Cardiac fibroblast (primary cell): ENCODE results near the gene SYNE4.

Experiments used
- DNase-seq, 2 donors: peaks; one replicate each; pipeline versions ENCODE4 v3.0.0 to v3.0.0-alpha.2; 2010; ENCODE audit warnings: low read depth in 2 of 2
- H3K4me3 ChIP-seq, 2 donors: replicated peaks in 1 of 2; 1 replicate in 1 of 2; 2 replicates in 1 of 2; pipeline ENCODE4 v1.5.1; 2011; ENCODE audit warnings: low read depth in 2 of 2, low read length in 2 of 2, mild to moderate bottlenecking in 2 of 2, moderate library complexity in 1 of 2
- TF ChIP-seq, protein P1 (sequence below): IDR thresholded peaks from one replicate; pipeline ENCODE4 v1.5.1; 2011; ENCODE audit warnings: low read depth, mild to moderate bottlenecking, low read length, inconsistent platforms

SYNE4 gene

DNA sequence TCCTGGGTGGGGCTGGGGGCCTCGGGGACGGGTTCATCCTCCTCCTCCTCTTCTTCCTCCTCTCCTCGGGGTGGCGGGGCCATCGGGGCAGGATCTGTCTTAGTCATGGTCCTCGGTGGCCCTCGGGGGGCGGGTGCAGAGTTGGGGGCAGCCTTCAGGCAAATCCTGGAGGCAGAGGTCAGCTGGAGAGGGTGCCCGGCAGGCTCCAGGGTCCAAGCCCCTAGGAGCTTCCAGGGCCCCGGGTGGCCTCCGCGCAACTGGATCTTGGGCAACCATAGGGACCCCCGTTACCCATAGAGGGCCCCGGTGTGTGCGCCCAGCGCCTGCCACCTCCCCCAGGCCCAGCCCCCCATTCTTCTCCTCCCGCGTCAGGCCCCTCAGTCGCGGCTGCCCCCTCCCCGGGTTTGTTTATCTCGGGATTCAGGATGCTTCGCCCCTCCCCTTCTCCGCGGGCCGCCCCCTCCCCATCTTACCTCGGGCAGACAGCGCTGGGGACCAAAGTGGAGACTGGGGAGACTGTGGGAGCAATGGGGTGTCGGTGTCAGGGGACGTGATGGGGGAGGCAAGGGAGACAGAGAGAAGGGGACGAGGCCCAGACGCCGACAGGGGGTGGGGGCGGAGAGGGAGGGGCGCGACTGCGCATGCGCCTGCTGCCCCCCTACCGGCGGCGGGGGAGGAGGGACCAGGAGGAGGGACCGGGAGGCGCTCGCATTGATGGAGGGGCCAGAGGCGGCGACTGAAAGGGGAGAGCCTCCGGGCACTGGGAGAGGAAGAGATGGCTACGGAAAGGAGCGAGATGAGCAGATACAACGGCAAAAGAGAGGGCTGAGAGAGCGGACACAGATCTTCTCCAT lies 23.9 kb upstream of the SYNE4 start, which contains the start of gene CLIP3:
Gene CLIP3, minus strand, starts transcription at position 623 of the 854 bp plus-strand sequence. Its CDS starts 516 bp downstream, at position 107.
- TF ChIP-seq, protein P1, sequence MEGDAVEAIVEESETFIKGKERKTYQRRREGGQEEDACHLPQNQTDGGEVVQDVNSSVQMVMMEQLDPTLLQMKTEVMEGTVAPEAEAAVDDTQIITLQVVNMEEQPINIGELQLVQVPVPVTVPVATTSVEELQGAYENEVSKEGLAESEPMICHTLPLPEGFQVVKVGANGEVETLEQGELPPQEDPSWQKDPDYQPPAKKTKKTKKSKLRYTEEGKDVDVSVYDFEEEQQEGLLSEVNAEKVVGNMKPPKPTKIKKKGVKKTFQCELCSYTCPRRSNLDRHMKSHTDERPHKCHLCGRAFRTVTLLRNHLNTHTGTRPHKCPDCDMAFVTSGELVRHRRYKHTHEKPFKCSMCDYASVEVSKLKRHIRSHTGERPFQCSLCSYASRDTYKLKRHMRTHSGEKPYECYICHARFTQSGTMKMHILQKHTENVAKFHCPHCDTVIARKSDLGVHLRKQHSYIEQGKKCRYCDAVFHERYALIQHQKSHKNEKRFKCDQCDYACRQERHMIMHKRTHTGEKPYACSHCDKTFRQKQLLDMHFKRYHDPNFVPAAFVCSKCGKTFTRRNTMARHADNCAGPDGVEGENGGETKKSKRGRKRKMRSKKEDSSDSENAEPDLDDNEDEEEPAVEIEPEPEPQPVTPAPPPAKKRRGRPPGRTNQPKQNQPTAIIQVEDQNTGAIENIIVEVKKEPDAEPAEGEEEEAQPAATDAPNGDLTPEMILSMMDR = no peak
- DNase-seq = peak; percentile 61 to 81
- peak within 1 kb of the TSS; percentile 81 to 91 for H3K4me3 ChIP-seq

DNA sequence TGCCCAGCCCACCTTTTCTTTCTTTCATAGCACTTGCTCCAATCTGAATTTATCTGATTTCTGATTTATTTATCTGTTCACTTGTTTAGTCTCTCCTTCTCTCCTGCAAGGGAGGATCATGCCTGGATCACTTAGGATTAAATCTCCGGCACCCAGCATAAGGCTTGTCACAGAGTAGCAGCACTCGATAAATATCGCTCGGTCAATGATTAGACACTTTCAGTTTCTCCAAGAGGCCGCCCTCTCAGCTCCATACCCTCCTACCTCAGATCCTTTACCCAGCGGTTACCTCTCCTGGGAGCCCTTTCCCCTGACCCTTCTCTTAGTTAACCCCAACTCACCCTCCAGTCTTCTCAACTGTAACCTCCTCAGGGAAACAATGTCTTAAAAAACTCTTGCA lies 22.7 kb upstream of the SYNE4 start:
- DNase-seq = no peak
- TF ChIP-seq, protein P1 = no peak
- no peak overlapping the region for H3K4me3 ChIP-seq

DNA sequence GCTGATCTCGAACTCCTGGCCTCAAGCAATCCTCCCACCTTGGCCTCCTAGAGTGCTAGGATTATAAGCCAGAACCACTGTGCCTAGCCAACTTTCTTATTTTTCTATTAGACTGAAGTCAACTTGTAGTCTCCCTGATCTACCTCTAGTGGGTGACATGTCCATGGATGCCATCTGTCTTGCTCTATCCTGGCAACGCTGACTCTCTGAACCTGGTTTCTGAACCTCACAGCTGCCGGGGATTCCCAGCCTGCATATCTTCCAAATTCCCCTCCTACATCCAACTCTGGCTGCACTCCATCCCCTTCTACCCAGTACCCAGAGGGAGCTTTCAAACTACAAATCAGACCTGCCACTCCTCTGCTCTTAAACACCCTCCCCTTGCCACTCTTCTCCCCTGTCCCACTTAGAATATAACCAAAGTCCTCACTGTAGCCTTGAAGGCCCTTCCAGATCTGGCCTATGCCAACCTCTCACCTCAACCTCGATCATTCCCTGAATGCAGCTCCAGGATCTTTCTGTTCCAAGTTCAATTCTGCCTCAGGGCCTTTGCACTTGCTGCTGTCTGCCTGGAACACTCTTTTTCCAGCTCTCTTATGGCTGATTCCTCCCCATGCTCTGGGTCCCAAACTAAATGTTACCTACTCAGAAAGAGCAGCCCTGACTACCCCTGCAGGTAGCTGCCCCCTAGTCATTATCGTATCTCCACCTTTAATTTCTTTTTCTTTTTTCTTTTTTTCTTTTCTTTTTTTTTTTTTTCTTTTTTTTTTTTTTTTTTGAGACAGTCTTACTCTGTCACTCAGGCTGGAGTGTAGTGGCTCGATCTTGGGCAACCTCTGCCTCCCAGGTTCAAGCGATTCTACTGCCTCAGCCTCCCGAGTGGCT lies 21.9 kb upstream of the SYNE4 start:
- TF ChIP-seq, protein P1 = peak; percentile 17
- DNase-seq = peak; percentile 41 to 51
- H3K4me3 ChIP-seq = no peak overlapping the region

DNA sequence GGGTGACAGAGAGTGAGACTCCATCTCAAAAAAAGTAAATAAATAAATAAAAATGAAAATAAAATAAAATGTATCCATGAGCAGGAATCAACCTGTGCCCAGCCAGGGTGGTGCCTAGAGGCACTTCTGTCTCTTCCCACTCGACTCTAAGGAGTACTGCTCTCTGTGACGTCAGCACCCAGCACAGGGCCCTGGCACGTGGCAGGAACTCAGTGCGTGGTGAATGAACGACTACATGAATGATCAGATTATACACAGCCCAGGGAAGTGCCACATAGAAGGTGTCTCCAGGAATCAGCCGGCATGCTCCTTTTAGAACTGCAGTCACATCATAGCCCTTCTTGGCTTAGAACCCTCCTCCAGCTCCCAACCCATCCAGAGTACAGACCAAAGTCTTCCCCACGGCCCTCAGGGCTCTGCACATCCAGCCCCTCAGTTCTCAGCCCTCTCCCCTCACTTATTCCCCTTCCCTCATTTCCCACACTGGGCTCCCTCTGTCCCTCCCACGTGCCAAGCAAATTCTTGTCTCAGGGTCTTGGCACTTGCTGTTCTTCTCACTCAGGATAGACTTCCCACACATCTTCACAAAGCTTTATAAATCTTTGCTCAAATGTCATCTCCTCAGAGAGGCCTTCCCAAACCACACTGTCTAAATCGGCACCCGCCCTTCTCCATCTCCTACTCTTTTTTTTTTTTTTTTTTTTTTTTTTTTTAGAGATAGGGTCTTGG lies 19.9 kb upstream of the SYNE4 start:
- TF ChIP-seq, protein P1 = no peak
- DNase-seq = no peak
- H3K4me3 ChIP-seq = no peak overlapping the region

DNA sequence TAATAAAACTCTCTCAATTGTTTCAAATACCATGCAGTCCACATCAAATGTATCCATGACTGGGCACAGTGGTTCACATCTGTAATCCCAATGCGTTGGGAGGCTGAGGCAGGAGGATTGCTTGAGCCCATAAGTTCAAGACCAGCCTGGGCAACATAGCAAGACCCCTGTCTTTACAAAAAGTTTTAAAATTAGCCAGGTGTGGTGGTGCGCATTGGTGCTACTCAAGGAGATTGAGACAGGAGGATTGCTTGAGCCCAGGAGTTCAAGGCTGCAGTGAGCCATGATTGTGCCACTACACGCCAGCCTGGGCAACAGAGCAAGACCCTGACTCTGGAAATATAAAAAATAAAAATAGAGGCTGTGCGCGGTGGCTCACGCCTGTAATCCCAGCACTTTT lies 19.1 kb upstream of the SYNE4 start:
- DNase-seq = no peak
- no peak overlapping the region for H3K4me3 ChIP-seq
- TF ChIP-seq, protein P1 = no peak
